Tongue (tissue), 2 donors: Measurements from ENCODE around the gene PSMB10. TPM values are rescaled to one million over a fixed set of nuclear protein-coding genes. Genes with fewer than 3 reads are reported as not detected.

ENCODE experiments used
- DNase-seq: peaks from one replicate; pipeline ENCODE4 v3.0.0-alpha.2; 2015
- total RNA-seq: library from RNA; depleted of rRNA; stranded (reverse); fragments of >200 nt; gene quantifications from one replicate; pipeline ENCODE4 v1.2.3, GENCODE V29; 2014

Gene PSMB10
- total RNA-seq, 1 donor from 2014 or later = 50.2 TPM

- DNase-seq = peak; percentile 54
Observed at GRCh38 chr16:67963662-67964321, 27.1 kb upstream of the PSMB10 start.

DNA sequence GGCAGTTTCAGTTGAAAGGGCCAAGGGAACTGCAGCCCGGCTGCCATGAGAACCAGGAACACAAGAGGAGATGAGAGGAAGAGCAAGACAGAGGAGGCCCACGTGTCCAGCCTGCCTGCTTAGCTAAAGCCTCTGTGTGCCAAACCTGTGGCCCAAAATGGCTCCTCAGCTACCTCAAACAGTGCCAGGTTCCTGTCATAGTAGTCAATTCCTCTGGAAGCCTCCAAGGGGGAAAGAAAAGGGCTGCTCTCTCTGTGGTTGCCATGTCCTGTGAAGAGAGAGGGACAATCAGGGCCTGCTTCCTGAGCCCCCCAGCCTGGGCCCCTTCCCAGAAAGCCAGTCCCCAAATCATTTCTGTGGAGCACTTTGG, 26.6 kb upstream of the PSMB10 start:
- no peak for DNase-seq

GRCh38 chr16:67962135-67962534, 25.5 kb upstream of the PSMB10 start:
- DNase-seq = no peak

GRCh38 chr16:67961551-67961957, 24.9 kb upstream of the PSMB10 start:
- DNase-seq = peak; percentile 66

DNA sequence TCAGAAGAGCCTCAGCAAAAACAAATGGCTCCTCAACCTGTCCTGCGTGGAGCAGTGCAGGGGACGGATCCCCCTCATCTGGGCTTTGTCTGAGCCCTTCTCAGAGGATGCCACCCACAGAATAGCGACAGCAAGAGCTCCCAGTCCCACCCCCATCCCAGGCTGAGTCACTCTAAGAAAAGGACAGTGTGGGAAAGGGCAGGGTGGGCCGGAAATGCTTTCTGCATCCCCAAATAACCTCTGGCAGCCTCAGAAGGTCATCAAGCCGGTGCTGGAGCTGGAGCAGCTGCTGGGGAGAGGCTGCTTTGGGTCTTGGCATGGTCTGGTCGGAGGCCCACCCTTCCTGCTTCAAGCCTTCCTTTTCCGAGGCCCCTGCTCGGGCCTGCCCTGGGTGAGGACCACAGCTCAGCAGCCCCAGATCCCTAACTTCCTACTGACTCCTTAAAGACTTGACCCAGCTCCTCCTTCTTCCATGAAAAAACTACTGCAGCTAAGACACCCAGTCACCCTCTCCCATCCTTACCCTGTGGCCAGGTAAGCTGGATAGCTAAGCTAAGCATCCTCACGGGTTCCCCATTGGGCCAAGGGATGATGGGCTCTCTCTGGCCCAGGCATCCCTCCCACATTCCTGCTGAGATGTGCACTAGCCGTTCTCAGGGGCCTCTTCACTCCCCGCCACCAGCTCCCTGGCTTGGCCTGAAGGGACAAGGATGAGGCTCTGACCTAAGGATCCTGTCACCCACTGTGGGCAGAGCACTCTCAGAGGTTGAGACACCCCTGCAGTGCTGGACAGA, 23.1 kb upstream of the PSMB10 start:
- no peak for DNase-seq

DNA sequence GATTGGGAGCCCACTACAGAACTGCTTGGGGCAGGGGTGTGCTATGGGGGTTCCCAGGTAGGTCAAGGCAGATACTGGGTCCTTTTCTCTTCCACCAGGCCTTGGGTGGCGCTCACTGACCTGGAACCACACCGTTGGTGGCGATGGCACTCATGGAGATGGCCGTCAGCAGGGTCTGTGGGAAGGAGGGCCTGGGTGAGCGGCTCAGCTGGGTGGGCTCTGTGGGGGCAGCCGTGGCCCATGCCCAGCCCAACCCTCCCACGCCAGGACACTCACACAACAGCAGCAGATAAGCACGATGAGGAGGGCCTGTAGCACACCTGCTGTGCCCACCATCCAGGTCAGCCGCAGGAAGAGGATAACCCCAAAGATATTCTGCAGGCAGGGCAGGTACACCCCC, 21.0 kb upstream of the PSMB10 start:
- DNase-seq = no peak

- DNase-seq = no peak
Observed at GRCh38 chr16:67954421-67955196, 18.0 kb upstream of the PSMB10 start.

GRCh38 chr16:67953641-67954375, 17.2 kb upstream of the PSMB10 start:
- DNase-seq = no peak

GRCh38 chr16:67951485-67951884, 14.8 kb upstream of the PSMB10 start:
- no peak for DNase-seq

GRCh38 chr16:67950335-67950843, 13.7 kb upstream of the PSMB10 start:
- no peak for DNase-seq

DNA sequence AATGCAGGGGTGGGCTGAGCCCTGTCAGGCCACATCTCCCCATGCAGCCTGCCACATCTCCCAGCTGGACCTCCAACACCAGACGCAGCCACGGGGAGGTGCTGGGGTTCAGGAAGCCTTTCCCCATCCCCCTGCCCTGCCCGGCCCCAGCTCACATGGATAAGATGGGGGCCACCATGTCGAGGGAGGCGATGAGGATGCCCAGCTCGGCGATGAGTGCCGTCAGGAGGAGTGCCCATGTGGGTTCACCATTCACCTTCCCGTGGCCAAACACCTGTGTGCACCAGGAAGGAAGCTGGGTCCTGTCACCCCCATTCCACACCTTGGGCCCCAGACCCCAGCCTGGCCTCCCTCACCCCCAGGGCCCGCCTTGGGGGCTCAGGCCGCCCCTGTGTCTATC, 13.0 kb upstream of the PSMB10 start:
- DNase-seq = no peak

DNA sequence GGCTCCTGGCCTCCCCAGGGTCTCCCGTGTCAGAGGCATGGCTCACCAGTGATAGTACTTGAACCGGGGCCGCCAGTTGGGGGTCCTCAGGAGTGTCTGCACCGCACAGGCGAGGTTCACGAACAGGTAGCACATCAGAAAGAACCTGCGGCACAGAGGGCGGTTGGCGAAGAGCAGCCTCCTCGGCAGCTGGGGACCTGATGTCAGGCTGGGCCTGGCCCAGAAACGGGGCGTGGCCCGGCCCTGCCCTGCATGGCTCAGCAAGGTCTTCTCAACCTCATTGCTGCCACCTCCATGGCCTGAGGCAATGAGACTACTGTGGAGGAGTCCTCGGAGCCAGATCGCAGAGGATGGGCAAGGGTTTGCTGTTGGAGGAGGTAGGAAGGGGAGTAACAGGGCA, 11.4 kb upstream of the PSMB10 start:
- no peak for DNase-seq

DNA sequence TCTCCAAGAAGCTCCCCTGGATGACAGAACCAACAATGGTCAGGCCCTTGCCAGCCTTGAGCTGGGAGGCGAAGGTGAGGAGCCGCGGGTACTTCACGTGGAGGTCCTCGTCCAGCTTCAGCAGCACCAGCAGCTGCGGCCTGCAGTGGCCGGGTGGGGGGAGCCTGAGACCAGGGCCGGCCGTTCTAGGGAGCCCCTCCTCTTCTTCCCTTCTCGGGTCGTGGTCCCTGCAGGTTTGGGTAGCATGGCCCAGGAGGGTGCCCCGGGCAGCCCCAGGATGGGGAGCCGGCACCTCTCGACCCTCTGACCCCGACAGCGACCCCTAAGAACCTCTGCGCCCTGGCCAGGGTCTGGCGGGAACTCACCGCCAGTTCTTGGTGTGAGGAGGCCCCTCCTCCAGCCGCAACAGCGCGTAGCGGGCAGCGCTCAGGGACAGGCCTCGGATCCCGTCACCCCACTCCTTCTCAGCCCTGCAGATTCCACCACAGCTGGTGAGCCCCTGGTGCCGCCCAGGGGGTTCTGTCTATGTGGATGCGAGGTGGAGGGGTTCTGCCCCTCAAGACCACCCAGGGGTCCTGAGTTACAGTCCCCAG, 10.4 kb upstream of the PSMB10 start:
- DNase-seq = no peak

DNA sequence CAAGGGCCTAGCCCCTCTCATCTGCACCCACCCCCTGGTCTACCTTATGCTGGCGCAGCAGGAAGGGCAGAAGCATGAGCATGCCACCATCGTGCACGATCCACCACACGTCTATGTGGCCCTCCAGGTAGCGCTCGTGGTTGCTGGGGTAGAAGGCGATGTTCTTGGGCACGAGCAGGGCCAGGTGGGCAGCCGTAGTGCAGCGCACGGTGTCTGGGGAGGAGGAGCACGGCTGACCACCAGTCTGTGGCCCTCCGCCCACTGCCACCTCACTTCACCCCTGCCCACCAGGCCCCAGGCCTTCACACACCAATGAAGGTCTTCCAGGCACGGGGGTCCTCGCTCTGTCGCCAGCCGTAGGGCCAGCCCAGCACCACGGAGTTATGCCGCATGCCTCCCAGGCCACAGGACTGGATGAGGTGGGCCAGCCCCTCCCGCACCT, 9.5 kb upstream of the PSMB10 start:
- no peak for DNase-seq

- DNase-seq = no peak
Observed at GRCh38 chr16:67945392-67945933, 8.8 kb upstream of the PSMB10 start.

DNA sequence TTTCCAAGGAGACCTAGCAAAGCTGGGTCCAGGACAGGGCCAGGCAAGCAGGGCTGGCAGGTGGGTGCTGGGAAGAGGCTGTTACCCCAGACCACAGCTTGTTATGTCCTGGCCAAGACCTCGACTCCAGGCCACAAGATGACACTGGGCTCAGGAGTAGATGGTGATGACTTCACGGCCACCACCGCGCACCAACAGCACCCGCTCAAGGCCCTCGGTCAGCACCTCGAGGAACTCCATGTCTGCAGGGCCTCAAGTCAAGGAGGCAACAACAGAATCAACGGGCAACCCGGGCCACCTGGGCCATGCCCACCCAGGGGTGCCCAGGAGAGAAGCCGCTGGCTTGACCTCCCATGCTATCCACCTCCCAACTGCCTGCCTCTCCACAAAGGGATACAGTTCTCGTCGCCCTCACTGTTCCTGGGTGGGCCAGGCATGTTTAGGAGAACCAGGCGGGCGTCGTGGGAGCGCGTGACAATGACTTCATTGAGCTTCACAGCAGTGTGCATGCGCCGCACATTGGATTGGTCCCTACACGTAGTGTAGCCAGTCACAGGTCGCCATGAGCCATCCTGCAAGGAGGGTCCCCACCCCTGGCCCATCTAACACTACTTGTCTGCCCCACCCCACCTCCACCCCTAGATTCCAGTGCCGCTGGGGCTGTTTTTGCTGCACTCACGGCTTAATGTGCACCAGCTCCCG, 8.2 kb upstream of the PSMB10 start:
- no peak for DNase-seq

DNA sequence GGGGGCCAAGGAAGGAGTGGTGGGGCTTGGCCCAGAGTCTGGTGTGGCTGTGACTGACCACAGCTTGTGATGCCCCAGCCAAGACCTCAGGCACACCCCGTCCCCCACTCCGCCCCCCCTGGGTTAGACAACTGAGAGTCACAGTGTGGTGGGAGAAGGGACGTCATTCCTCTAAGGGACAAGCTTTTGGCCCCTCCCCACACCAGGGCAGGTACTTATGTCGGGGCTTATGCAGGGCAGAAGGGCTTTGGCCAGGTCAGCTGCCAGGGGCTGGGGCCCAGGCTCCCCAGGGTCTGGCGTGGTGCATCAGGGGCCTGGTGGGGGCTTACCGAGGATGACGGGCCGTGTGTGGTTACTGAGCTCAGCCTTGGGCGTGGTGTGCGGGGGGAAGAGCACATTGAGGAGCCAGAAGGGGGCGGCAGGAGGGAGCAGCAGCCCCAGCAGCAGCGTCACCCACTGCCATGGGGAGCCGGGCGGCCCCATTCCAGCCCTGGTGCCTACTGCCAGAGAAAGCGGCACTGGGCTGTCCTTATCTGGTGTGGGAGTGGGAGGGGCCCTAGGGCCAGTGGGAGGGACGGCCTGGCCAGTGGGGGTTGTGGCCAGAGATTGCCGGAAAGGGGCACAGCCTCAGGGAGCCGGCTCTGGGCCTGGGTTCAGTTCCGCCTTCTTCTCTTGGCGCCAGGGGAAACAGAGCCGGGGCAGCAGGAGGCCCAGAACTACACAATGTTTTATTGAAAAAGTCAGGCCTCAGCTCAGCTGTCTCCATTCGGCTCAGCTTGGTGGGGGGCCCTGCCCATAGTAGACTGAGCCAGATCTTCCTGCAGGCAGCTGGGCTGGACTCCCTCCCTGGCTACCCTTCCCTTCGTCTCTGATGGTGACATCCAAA, 7.2 kb upstream of the PSMB10 start, which contains the start of gene LCAT:
Gene LCAT, minus strand, starts transcription at position 502 of the 886 bp plus-strand sequence. Its CDS starts 19 bp downstream, at position 483.
- DNase-seq = no peak

DNA sequence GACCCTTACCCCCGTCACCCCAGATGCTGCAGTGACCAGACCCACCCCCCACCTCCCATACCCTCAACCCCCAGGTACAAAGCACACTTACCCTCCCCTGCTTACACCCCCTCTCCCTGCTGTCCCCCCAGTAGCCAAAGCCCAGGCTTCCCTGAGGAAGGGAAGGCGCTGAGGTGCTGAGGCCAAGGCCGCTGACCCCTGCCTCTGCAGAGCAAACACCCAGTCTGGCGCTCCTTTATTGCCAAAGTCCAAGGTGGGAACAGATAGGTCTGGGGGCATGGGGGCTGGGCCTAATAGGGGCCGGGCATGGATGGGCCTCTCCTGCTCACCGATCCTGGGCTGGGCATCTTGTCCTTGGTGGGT, 6.6 kb upstream of the PSMB10 start:
- no peak for DNase-seq

DNA sequence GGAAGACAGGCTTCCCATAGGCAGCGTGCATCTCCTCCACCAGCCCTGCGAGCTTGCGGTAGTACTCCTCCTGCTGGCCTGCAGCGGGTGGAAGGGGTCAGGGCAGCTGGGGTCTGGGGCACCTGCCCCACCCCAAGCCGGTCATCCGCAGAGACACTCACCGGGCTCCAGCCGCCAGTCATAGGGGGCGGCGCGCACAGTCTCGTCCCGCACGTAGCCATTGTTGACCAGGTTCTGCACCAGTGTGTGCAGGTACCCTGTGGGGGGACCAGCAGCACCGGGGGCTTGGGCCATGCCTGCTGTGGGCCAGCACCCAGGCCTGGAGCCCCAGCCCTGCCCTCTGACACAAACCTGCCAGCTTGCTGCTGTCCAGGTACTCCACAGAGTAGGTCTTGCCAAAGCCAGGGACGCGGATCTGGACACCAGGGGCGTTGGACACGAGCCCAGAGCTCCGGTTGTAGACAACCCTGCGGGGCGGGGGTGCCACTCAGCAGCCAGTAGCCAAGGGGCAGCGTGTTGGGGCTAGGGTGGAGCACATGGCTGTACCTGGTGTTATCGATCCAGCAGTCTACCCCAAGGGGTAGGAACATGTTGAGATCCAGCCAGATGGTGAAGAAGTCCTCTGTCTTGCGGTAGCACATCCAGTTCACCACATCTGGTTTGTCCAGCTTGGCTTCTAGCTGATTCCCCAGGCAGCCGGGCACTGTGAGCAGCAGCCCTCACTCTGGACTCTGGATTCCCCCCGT, 6.0 kb upstream of the PSMB10 start:
- DNase-seq = no peak
